Caki2 (cell line): ENCODE results near the gene IGFBPL1. TPM values are rescaled to one million over a fixed set of nuclear protein-coding genes. Genes with fewer than 3 reads are reported as not detected.
"Not testable (repeated sequence)": the region's sequence is repeated elsewhere in the genome, so short reads cannot be mapped to it uniquely, and the experiment has no call there.

Source experiments
- DNase-seq: peaks from one replicate; pipeline ENCODE4 v3.0.0-alpha.2; 2015; ENCODE audit warnings: low read depth
- in situ Hi-C: cut with HindIII; loops from 2 replicates; pipeline ENCODE4 v1.10.0; 2016; ENCODE audit warnings: low sequenced_read_pairs, low pct_unique_long_range_greater_than_20kb, mixed read lengths
- total RNA-seq: library from RNA; depleted of rRNA; stranded (reverse); fragments of >200 nt; shearing (Covaris generic); gene quantifications from 2 replicates; pipeline ENCODE4 v1.2.3, GENCODE V29; 2014; ENCODE audit warnings: low replicate concordance

IGFBPL1 gene
- total RNA-seq, 1 experiment from 2014 or later, result 7.6 TPM

DNA sequence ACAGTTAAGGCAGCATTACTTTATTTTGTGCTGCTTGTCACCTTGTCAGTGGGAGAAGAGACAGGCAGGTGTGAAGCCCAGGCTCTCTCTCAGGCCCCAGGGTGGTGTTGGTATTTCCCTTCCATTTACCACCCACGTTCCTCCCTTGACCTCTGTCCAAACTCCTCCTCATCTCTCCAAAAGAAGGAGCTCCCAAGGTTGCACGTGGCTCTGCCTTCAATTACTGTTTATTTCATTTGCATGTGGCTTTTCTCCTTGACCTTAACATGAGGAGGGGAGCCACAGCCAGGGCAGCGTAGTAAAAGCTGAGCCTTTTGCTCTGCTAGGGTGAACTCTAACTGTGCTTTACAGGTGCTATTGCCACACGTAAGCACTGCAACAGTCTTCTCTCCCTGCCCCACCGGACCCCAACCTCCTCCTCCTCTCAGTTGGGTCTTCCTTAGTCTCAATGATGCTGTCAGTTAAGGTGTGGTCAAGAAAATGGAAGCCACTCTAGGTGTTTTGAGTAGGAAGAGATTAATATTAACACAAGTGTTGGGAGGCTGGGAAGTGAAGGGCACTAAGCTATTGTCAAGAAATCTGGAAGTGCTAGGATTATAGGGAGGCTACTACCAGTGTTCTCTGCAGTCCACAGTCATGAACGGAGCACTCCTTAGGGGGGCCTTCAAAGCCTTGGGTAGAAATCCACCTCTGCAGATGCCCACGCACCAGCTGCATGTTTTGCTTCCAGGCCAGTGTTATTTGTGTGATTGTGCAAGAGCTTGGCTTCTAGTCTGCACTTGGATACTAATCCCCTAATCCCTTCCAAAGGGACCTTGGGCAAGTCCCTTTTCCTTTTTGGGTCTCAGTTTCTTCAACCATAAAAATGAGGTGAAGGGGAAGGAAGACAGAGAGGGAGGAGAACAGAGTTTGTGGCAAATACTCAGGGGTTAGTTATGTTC lies 35.7 kb downstream of the IGFBPL1 start:
- in situ Hi-C loops, result no loop called here
- DNase-seq, result no peak

DNA sequence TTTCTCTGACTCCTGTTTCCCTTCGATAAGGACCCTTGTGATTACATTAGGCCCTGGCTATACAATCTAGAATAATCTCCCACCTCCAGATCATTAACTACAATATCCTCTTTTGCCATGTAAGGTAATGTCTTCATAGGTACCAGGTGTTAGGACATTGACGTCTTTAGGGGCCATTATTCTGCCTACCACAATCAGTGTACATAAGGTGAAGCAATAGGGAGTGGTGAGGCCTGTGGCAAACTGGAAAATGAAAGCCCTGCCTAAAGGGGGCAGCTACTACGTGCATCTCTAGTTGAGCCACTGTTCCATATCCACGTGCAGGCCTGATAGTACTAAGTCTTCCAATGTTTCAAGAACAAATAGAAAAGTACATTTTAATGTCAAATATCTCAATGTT lies 36.5 kb downstream of the IGFBPL1 start:
- DNase-seq, result no peak

DNA sequence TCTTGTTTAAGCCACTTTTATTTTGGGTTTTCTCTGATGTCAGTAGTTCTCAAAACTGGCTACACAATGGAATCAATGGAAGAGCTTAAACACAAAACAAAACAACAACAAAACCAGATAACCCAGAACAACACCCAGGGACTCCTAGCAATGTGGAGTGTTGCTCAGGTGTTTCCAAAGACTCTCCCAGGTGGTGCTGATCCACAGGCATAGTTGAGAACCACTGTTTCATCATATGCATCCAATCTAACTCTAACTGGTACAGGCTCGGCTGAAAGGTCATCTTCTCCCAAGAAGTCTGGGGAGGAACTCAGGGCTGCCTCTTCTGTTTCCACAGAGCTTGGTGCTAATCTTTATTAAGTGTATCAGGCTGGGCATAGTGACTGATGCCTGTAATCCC lies 37.2 kb downstream of the IGFBPL1 start:
- in situ Hi-C loops, result no loop called here
- DNase-seq, result no peak

More for the DNA sequence above, 36.5 kb downstream of the IGFBPL1 start:
- in situ Hi-C loops, result no loop called here

DNA sequence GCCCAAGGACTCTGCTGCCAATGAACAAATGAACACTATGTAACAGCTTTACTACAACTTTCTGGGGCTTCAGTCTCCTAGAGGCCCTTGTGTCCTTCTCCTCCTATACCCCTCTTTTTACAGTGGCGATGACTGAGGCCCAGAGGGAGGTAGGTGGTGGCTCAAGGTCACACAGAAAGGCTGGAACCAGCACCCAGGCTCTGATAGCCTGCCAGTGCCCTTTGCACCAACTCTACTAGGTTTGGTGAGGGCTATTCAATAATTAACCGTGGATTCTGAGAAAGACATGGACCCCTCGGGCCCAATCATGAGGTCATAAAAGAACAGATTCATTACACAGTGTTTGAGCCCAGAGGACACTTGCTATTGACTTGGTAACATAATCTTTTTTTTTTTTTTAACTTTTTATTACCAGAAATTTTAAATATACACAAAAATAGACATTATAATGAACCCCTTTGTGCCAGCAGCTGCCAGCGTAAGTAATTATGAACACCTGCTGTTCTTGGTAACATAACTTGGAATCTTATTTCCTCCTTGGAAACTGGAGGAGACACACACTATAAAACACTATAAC lies 37.8 kb downstream of the IGFBPL1 start:
- in situ Hi-C loops, result no loop called here
- DNase-seq, result no peak

DNA sequence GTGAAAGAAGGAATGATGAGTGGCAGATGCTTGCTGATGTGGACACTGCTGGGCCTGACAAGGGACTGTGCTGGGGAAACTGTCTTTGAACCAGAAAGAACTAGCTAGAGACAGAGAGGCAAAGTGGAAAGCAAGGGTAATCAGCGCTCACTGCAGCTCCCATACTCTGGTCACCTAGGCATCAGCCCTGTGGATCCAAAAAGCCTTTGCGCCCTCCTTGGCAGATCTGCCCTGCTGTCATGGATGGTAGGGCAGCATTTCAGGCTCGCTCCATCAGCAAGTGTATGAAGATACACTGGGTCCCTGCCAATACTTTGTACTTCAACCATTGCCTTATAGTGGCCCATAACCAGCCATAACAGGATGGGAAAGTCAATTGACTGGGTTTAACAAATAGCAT lies 38.4 kb downstream of the IGFBPL1 start:
- in situ Hi-C loops, result no loop called here
- DNase-seq, result no peak

DNA sequence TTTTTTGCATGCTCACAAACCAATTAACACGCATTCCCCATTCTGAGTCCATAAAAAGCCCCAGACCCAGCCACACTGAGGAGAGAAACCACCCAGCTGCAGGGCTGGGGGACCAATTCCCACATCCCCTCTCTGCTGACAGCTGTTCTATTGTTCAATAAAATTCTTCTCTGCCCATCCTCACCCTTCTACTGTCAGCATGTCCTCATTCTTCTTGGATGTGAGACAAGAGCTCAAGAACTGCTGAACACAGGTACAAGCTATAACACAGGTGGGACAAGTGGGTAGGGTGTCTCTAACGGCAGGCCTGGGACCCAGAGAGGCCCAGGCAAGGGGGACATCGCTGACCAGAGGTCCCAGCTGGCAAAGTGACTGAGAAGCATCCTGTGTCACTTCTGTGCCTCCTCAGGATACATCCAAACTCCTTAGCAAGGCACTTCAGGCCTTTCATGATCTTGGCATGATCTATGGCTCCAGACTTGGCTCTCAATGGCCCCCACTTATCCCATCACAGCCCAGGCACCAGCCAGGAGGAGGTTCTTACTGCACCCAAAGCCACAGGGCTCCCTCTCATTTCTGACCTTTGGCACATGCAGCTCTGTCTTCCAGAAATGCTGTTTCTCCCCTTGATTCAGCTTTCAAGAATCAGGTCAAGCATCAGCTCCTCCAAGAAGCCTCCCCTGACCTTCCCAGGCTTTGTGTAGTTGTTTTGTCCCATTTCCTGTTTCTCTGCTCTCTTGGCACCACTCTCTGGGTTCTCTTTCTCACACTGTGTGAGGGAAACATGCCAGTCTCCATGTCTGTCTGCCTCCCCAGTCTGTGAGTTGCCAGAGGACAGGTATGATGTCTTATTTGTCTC lies 39.0 kb downstream of the IGFBPL1 start:
- DNase-seq, result no peak
- in situ Hi-C loops, result no loop called here

DNA sequence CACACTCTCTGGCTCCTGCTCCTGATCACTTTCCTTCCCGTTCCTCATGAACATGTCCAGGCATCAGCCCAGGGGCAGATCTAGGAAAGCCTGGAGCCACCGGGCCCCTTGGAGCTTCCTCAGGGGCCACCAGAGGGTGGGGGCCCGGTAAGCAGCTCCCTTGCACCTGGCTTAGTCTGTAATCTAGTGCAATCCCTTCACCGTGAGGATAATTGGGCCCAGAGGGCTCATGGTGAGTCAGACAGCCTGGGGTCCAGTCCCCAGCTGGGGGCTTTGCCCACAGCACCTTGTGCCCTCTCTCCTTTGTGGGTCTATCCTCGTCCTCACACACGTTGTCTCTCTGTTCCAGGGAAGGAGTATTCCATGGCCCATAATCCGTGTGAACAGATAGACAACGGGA lies 42.1 kb downstream of the IGFBPL1 start:
- no peak for DNase-seq
- in situ Hi-C loops, result no loop called here

DNA sequence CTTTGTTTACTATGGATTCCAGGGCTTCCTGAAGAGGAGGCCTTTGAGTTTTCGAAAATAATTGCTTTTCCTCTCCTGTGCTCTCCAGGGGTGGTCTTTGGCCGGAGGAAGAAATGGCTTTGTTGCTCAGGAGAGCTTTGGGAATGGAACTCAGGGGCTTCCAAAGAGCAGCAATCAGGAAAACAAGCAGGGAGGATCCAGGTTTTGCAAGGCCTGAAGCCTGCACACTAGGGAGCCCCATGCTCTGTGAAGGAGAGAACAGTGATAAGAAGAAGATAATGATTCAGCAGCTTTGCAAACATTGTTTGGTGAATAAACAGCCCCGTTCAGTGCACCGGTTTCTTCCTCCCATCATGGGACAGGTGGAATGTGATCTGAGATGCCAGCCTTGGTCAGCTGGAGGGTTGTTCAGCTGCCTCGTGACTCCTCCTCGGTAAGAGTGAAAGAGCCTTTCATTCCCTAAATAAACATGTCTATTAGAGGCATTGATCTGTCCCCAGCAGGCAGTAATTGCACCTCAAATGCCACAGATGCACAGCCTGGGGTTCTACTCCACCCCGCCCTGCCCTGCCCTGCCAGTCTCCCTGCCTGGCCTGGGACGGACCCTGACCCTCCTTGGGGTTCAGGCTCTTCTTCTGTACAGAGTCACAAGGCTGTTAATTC lies 43.3 kb downstream of the IGFBPL1 start:
- in situ Hi-C loops, result no loop called here
- no peak for DNase-seq

DNA sequence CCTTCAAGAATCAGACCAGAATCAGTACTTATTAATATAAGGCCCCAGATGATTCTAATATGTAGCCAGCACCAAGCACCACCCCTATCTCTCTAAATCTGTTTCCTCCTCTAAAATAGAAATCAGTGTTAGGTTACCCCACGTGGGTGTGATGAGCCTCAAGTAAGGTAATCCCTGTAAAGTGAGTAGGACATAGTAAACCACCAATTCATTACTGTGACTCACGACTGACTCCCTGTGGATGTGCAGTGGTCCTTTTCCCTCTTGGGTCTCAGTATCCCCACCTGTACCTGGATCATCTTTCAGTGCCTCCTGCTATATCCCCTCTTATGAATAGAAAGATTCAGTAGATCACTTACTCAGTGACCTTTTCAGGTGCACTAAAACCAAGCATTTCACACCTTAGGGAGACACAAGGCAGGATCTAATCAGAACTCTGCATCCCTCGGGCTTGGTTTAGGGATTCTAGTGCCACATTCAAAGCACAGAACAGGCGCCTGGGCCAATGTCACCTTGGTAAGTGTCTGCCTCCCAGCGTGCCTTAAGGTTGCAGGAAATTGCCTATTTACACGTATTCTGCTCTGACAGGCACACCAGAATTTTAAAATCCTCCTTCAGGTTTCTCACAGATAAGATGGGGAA lies 43.9 kb downstream of the IGFBPL1 start:
- DNase-seq, result no peak
- in situ Hi-C loops, result no loop called here

DNA sequence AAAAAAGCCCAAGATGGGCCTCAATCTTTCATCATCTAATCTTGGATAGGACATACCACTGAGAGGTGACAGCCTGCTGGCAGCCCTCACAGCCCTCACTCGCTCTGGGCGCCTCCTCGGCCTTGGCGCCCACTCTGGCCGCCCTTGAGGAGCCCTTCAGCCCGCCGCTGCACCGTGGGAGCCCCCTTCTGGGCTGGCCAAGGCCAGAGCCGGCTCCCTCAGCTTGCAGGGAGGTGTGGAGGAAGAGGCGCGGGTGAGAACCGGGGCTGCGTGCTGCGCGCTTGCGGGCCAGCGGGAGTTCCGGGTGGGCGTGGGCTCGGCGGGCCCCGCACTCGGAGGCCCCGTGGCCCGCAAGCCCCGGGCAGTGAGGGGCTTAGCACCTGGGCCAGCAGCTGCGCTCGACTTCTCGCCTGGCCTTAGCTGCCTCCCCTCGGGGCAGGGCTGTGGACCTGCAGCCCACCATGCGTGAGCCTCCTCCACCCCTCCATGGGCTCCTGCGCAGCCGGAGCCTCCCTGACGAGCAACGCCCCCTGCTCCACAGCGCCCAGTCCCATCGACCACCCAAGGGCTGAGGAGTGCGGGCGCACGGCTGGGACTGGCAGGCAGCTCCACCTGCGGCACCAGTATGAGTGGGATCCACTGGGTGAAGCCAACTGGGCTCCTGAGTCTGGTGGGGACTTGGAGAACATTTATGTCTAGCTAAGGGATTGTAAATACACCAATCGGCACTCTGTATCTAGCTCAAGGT lies 46.7 kb downstream of the IGFBPL1 start:
- DNase-seq, in situ Hi-C loops: not testable (repeated sequence)

DNA sequence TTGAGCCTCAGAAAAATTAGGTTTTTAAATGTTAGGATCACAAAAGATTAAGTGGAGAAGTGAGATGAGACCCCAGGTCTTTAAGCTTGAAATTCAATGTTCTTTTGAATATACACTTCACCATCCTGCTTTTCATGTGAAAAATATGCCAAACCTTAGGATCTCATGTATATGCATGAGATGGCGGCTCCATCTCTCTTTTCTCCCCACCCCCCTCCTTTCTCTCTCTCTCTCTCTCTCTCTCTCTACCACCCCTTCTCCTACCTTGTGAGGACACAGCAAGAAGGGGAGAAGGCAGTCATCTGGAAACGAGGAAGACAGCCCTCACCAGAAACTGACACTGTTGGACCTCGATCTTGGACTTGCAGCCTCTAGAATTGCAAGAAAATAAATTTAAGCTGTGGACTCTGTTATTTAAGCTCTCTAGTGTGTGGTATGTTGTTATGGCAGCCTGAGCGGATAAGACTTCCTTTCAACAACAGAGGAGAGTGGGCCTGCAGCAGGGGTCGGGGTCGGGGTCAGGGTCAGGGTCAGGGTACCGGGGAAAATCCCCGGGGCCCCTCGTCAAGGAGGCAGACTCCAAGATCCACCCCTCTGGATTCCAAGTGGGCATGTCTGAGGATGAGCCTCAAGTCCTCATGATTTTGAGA lies 48.1 kb downstream of the IGFBPL1 start:
- in situ Hi-C loops, result no loop called here
- DNase-seq, result no peak

DNA sequence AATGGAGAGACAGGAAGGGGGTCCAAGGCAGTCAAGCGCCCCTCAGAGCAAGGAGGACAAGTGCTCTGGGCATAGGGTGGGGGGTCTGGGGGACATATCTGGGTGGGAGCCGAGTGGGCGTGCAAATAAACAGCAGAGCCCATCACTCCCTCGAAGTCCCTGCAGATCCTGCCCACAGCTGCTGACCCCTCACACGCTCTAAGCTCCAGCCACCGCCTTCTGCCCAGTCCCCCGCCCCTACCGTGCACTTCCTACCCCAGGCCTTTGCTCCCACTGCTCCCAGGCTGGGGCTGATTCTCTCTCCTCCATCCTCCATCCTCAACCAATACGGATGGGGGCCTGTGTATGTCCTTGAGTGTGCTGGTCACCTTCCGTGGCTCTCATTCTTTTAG lies 48.7 kb downstream of the IGFBPL1 start:
- in situ Hi-C loops, result no loop called here
- no peak for DNase-seq

DNA sequence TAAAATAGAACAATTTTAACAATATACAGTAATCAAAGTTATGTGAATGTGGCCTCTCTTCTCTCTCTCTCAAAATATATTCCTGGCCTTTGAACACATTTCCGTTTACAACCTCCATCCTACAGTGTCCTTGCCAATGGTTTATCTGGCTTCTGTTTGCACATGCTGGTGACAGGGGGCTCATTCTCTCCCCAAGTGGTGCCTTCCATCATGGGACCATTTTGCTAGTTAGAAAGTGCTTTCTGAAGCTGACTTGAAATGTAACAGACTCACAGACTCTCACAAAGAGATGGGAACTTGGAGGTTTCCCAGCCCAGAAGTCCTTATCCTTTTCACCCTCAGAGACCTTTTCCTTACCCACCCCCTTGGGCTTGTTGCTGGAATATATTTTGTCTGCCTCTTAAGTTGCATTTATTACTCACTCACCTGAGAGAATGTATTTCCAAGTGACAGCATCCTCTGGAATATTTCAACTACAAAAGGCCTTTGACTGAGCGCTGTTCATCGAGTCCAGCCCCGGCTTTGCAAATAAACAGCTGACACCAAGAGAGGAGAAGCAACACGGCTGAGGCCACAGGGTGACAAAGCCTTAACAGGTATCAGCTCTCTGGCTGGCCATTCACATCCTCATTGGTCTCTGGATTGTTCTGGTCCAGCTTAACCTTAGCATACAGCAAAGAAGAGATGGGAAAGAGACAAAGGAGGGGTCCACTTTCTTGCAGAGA lies 49.2 kb downstream of the IGFBPL1 start:
- no peak for DNase-seq
- in situ Hi-C loops, result no loop called here

DNA sequence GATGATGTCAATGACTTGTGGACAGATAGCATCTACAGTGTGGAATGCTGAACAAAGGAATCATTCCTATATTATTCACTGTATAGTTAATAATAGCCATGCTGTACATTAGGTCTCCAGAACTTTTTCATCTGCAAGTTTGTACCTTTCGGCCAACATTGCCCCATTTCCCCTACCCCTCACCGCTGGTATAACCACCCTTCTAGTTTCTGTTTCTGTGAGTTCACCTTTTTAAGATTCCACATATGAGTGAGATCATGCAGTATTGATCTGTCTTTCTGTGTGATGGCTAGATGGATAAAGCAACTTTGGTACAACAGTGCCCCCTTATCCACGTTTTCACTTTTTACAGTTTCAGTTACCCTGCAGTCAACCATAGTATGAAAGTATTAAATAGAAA lies 50.6 kb downstream of the IGFBPL1 start:
- in situ Hi-C loops, result no loop called here
- DNase-seq, result no peak

DNA sequence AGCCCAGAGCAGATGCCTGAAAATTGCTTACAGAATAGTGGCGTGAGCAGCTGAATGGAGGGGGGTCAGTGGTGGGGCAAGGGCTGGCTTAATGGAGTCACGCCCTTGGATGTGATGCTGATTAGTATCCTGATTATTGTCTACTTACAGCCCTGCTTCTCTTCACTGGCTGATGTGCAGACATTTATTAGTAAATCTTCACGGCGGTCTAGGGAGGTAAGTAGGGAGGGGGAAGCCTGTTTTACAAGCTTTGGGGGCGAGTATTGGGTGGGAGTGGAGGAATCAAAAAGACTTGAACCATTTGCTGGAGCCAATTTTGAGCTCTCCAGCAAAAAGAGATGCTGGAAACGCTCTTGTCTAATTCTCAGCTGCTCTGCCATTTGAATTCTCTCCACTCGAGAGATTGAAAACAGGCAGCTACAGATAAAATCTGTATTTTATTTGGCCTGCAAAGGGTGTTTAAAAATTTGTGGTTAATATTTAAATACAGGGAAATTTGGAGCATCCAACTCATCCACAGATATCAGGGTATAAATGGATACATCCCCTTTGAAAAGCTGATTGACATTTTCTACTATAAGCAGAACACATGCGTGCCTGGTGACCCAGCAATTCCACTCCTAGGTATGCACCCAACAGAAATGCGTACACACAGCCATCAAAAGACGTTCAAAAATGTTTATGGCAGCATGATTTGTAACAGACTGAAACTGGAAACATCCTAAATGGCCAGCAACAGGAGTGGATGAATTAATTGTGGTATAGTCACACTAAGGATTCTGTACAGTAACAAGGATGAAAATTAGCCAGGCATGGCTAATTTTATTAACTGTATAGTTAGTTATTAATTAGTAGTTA lies 51.3 kb downstream of the IGFBPL1 start:
- in situ Hi-C loops, result no loop called here
- no peak for DNase-seq
